HG02571 (cell line): Measurements from ENCODE around the gene LMO1.

ENCODE experiments used
- ATAC-seq: cut with Tn5 transposase; IDR thresholded peaks from one replicate; pipeline ENCODE4 v1.9.1; 2021; ENCODE audit warnings: mild to moderate bottlenecking, moderate library complexity; ENCODE audit not compliant: unreplicated experiment

Gene LMO1

GRCh38 chr11:8229299-8230177, 34.1 kb downstream of the LMO1 start:
- ATAC-seq, result no peak

- ATAC-seq, result no peak
Observed at GRCh38 chr11:8228231-8228630, 35.4 kb downstream of the LMO1 start.

- ATAC-seq, result no peak
Observed at GRCh38 chr11:8227156-8228152, 36.2 kb downstream of the LMO1 start.

- ATAC-seq, result no peak
Observed at GRCh38 chr11:8225589-8226036, 38.1 kb downstream of the LMO1 start.

- no peak for ATAC-seq
Observed at GRCh38 chr11:8224711-8225110, 39.0 kb downstream of the LMO1 start.

- ATAC-seq, result no peak
Observed at GRCh38 chr11:8224161-8224591, 39.5 kb downstream of the LMO1 start.

GRCh38 chr11:8223513-8223900, 40.2 kb downstream of the LMO1 start:
- ATAC-seq, result no peak

- ATAC-seq, result no peak
Observed at GRCh38 chr11:8222820-8223512, 40.7 kb downstream of the LMO1 start.

GRCh38 chr11:8221917-8222495, 41.7 kb downstream of the LMO1 start:
- ATAC-seq, result no peak

- no peak for ATAC-seq
Observed at GRCh38 chr11:8221046-8221723, 42.5 kb downstream of the LMO1 start.

- no peak for ATAC-seq
Observed at GRCh38 chr11:8220261-8221045, 43.2 kb downstream of the LMO1 start.

GRCh38 chr11:8219257-8220021, 44.2 kb downstream of the LMO1 start:
- ATAC-seq, result no peak

- ATAC-seq, result no peak
Observed at GRCh38 chr11:8218840-8219239, 44.8 kb downstream of the LMO1 start.

- ATAC-seq, result no peak
Observed at GRCh38 chr11:8218409-8218808, 45.3 kb downstream of the LMO1 start.

GRCh38 chr11:8217926-8218325, 45.8 kb downstream of the LMO1 start:
- ATAC-seq, result no peak

GRCh38 chr11:8217136-8217535, 46.5 kb downstream of the LMO1 start:
- no peak for ATAC-seq

GRCh38 chr11:8213376-8213775, 50.3 kb downstream of the LMO1 start:
- ATAC-seq, result no peak

GRCh38 chr11:8209208-8209807, 54.4 kb downstream of the LMO1 start:
- ATAC-seq, result no peak
